HG03025 (cell line): ENCODE data around the gene BBS10.
"Not testable (repeated sequence)": the region's sequence is repeated elsewhere in the genome, so short reads cannot be mapped to it uniquely, and the experiment has no call there.

ENCODE experiments used
- ATAC-seq: cut with Tn5 transposase; IDR thresholded peaks from one replicate; pipeline ENCODE4 v1.9.1; 2021; ENCODE audit warnings: mild to moderate bottlenecking, moderate library complexity; ENCODE audit not compliant: unreplicated experiment, low FRiP score

BBS10 gene

GRCh38 chr12:76348079-76348901 lies at the start of gene BBS10:
TSS of gene BBS10 (minus strand) at chr12:76348415. CDS start at chr12:76348358, 57 bp downstream.
- peak; percentile 98 for ATAC-seq

DNA sequence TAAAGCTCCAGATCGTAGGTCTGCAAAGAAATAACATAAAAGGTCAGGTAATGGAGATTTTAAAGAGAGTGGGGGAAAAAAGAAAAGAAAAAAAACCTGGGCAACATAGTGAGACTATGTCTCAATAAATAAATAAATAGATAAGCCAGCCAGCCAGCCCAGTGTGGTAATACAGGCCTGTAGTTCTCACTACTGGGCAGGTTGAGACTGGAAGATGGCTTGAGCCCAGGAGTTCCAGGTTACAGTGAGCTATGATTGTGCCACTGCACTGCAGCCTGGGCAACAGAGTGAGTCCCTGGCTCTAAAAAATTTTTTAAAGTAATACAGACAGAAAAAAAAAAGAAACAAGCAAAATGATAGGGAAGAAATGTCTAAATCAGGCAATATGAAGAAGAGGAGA lies 43.2 kb upstream of the BBS10 start:
- no peak for ATAC-seq

- no peak for ATAC-seq
Measured at GRCh38 chr12:76387614-76388013, 39.4 kb upstream of the BBS10 start.

DNA sequence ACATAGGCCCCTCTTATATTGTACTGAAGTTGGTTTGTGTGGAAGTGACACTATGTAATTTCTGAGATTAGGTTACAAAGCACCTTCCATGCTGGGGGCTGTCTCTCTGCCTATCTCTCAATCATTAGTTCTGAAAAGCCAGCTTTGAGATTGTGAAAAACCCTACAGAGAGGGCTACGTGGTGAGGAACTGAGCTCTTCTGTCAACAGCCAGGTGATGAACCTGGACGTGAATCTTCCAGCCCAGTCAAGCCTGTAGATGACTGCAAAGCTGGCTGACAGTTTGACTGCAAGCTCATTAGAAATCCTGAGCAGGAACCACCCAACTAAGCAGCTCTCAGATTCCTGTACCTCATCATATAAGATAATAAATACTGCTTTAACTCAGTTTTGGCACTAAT lies 36.3 kb upstream of the BBS10 start:
- no peak for ATAC-seq

- ATAC-seq = no peak
Measured at GRCh38 chr12:76383988-76384387, 35.8 kb upstream of the BBS10 start.

DNA sequence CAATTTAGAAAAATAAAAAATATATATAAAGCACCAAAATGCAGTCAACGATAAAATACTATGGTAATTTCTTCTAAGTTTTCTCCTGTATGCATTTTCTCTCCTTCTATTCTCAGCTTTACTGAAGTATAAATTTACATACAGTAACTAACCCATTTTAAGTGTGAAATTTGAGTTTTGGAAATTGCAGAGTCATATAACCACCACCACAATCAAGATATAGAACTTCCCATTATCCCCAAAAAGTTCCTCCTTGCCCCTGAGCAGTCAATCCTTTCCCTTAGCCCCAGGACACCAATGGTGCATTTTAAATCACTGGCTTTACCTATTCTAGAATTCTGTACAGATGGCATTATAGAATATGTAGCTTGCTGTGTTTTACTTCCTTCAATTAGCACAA lies 31.0 kb upstream of the BBS10 start:
- no peak for ATAC-seq

GRCh38 chr12:76376876-76377275 lies 28.7 kb upstream of the BBS10 start:
- ATAC-seq = not testable (repeated sequence)

GRCh38 chr12:76375939-76376338 lies 27.7 kb upstream of the BBS10 start:
- no peak for ATAC-seq

DNA sequence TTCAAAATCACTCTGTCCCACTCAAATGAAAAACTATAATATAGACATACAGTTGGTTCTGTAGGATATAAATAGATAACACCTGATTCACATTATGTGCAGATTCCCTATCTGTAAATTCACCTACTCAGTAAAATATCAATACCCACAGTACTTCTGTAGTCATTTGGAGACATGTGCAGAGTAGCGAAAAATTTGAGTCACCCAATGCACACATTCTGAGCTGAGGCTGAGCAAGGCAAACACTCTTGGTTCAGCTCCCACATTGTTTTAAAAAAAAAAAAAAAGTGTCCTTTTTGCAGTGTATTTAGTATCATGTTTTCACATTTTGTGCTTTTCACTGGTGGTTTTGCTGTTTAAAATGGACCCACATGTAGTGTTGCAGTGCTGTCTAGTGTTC lies 27.3 kb upstream of the BBS10 start:
- ATAC-seq = no peak

DNA sequence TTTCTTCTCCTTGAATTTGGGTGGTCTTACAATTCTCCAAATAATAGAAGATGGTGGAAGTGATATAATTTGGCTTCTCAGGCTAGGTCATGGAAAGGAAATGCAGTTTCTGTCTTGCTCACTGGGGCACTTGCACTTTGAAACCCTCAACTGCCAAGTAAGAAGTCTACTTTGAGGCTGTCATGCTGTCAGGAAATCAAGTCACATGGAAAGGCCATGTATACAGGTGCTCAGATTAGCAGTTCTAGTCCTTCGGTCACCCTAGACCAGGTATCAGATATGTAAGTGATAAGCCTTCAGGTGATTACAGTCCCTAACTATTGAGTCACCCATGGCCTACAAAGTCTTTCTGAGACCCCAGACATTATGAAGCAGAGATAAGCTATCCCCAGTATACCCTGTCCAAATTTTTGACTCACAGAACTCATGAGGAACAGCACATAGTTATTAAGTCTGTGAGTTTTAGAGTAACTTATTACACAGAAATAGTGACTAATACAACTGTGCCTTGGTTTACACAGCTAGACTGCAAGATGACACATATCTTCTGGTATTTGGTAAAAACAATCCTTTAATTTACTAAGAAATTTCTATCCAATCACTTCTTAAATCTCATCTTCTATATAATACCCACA lies 26.3 kb upstream of the BBS10 start:
- ATAC-seq = no peak

DNA sequence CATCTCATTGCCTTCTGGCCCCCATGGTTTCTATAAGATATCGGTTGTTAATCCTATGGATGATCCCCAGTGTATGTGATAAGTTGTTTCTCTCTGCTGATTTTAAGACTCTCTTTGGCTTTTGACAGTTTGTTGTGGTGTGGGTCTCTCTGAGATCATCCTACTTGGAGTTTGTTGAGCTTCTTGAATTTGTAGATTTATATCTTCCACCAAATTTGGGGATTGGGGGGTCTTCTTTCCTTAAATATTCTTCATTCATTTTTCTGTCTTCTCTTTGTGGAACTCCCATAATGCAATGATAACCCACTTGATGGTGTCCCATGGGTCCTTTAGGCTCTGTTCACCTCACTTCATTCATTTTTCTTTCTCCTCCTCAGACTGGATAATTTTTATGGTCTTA lies 20.0 kb upstream of the BBS10 start:
- no peak for ATAC-seq

DNA sequence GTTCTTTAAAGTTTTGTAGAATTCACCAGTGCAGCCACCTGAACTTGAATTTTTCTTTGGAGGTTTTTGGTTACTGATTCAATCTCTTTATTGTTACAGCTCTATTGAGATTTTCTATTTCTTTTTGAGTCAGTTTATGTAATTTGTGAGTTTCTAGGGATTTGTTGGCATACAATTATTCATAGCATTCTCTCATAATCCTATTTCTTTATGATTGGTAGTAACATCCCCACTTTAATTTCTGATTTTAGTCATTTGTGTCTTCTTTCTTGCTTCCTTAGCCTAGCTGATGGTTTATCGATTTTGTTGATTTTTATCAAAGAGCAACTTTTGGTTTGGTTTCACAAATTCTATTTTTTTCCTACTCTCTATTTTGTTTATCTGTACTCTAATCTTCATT lies 17.9 kb upstream of the BBS10 start:
- ATAC-seq = no peak

- not testable (repeated sequence) for ATAC-seq
Measured at GRCh38 chr12:76364131-76364530, 15.9 kb upstream of the BBS10 start.

DNA sequence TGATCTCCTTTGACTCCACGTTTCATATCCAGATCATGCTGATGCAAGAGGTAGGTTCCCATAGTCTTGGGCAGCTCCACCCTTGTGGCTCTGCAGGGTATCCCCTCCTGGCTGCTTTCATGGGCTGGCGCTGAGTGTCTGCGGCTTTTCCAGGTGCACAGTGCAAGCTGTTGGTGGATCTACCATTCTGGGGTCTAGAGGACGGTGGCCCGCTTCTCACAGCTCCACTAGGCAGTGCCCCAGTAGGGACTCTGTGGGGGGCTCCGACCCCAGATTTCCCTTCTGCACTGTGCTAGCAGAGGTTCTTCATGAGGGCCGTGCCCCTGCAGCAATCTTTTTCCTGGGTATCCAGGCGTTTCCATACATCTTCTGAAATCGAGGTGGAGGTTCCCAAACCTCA lies 12.1 kb upstream of the BBS10 start:
- ATAC-seq = no peak

GRCh38 chr12:76356071-76356470 lies 7.9 kb upstream of the BBS10 start:
- no peak for ATAC-seq

GRCh38 chr12:76346798-76347420 lies 1.3 kb downstream of the BBS10 start:
- ATAC-seq = no peak

DNA sequence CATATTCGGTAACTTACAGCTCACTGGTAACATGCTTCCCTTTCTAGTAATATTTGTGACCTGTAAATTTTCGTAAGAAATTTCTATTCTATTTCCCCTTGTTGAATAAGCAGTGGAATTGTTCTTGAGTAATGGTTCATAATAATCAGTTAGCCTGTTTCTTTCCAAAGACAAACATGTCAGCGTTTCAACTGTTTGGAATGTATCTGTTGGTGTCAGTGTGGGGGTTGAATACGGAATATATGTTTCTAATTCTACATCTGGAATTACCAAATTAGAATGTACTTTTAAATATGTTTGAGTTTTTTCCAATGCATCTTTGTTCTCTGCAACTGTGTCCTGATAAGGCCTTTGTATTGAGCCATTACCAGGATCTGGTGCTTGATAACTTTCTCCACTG lies 2.0 kb downstream of the BBS10 start:
- ATAC-seq = no peak

GRCh38 chr12:76345569-76345968 lies 2.6 kb downstream of the BBS10 start:
- ATAC-seq = no peak

- ATAC-seq = no peak
Measured at GRCh38 chr12:76341436-76342030, 6.7 kb downstream of the BBS10 start.

DNA sequence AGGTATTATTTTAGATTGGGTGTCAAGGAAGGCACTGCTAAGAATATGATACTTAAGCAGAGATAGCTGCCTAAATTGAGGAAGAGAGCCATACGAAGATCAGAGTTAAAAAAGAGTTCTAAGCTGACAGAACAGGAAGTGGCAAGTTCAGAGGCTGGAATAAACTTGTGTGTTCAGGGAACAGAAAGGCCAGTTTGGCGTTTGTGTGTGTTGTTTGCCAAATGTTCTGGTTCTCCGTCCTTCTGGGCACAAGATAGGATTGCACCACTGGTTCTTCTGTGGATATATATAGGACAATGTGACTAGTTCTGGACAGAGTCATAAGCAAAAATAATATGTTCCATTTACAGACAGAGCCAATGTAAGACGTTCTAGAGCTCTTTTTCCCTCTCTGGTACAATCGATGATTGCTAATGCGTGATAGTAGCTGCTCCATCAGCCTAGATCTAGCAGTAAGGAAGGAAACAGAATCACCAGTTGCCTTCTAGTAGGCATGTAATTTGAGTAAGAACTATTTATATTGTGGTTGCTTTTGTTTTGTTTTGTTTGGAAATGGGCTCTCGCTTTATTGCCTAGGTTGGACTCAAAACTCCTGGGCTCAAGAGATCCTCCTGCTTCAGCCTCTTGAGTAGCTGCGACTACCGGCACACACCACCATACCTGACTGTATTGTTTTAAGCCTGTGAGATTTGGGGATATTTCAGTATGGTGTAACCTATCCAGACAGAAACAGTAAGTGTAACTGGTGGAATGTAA lies 7.4 kb downstream of the BBS10 start:
- ATAC-seq = no peak

DNA sequence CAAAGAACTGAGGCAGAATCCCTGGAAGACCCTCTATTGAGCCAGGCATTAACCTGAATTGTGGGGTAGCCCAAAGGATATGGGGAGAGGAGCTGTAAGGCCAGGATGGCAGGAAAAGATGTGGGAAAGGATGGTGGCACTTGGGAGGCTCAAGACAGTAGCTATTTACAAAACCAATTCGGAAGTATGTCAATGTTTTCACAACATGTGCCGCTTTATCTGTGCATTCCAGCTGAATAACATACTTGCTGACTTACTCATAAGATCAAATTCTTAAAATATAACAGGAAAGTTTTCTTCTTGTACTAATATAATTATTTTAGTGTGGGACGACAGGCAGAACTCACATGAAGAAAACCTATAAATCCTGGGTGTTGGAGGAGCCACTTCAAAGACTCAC lies 10.6 kb downstream of the BBS10 start:
- ATAC-seq = no peak
